A549 (cell line): ENCODE results near the gene OR52N2. TPM values are rescaled to one million over a fixed set of nuclear protein-coding genes. Genes with fewer than 3 reads are reported as not detected.

Source experiments
- CBX2 ChIP-seq: fragments of 200-600 bp; sonication (generic); IDR thresholded peaks from 2 replicates; pipeline ENCODE4 v1.6.1; 2016; ENCODE audit warnings: low read depth, mild to moderate bottlenecking, borderline replicate concordance
- ESRRA ChIP-seq: fragments of 150-350 bp; IDR thresholded peaks from 2 replicates; pipeline ENCODE4 v1.6.1; 2014; ENCODE audit warnings: mild to moderate bottlenecking, low read length, borderline replicate concordance
- HOXB5 ChIP-seq: fragments of 250-450 bp; sonication (Bioruptor Pico); IDR thresholded peaks from 2 replicates; pipeline ENCODE4 v1.5.0; 2020; ENCODE audit warnings: mild to moderate bottlenecking, moderate library complexity
- RNF2 ChIP-seq: fragments of 200-600 bp; sonication (generic); IDR thresholded peaks from 2 replicates; pipeline ENCODE4 v1.6.1; 2016; ENCODE audit warnings: low read depth, mild to moderate bottlenecking, antibody characterized with exemption, moderate library complexity, borderline replicate concordance
- TP53 ChIP-seq: fragments of 250-450 bp; sonication (Bioruptor Pico); IDR thresholded peaks from 2 replicates; pipeline ENCODE4 v1.5.0; 2021; ENCODE audit warnings: mild to moderate bottlenecking, moderate library complexity
- polyA plus RNA-seq, 4 experiments: library from polyadenylated mRNA; depleted of rRNA in 3 of 4; stranded (reverse); fragments of >200 nt; fragmentation: RNase III in 1 of 4; extraction: RNeasy Plus Mini Kit Qiagen cat#74134 plus additional on column Dnase treatment in 1 of 4; gene quantifications; 2 replicates in 3 of 4; 3 replicates in 1 of 4; pipeline ENCODE4 v1.2.3, GENCODE V29; 2011 to 2017
- TF ChIP-seq, protein P1 (sequence below): IDR thresholded peaks from 2 replicates; pipeline ENCODE4 v1.6.1; 2012; ENCODE audit warnings: low read depth, borderline replicate concordance

Gene OR52N2
- polyA plus RNA-seq, 2 of the 4 experiments (the other 2 are of a cell fraction): not detected

- TF ChIP-seq RNF2: no peak
- TF ChIP-seq HOXB5 (CRISPR knock-in tag): no peak
- TF ChIP-seq ESRRA: no peak
- TF ChIP-seq CBX2: no peak
- TF ChIP-seq, protein P1, sequence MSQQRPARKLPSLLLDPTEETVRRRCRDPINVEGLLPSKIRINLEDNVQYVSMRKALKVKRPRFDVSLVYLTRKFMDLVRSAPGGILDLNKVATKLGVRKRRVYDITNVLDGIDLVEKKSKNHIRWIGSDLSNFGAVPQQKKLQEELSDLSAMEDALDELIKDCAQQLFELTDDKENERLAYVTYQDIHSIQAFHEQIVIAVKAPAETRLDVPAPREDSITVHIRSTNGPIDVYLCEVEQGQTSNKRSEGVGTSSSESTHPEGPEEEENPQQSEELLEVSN: no peak
- TF ChIP-seq TP53: no peak
Observed at GRCh38 chr11:5865826-5866225, 57.1 kb downstream of the OR52N2 start (continued).

Other genes starting within 250 kb of the OR52N2 start
- gene OR52B6, start 228.0 kb upstream of the OR52N2 start, polyA plus RNA-seq (2011; rRNA removed): not detected in 2 replicates
- not detected in 3 replicates for gene OR52B6, start 228.0 kb upstream of the OR52N2 start, polyA plus RNA-seq (2017; fragmentation: RNase III; extraction: RNeasy Plus Mini Kit Qiagen cat#74134 plus additional on column Dnase treatment)
- gene TRIM6, start 212.3 kb upstream of the OR52N2 start, polyA plus RNA-seq (2011; rRNA removed): 44.1 and 52.8 TPM in 2 replicates
- 22.6 to 27.5 TPM (median 22.9 TPM) in 3 replicates for gene TRIM6, start 212.3 kb upstream of the OR52N2 start, polyA plus RNA-seq (2017; fragmentation: RNase III; extraction: RNeasy Plus Mini Kit Qiagen cat#74134 plus additional on column Dnase treatment)
- 11.7 and 15.2 TPM in 2 replicates for gene TRIM34, start 183.9 kb upstream of the OR52N2 start, polyA plus RNA-seq (2011; rRNA removed)
- 6.1 to 8.1 TPM (median 6.8 TPM) in 3 replicates for gene TRIM34, start 183.9 kb upstream of the OR52N2 start, polyA plus RNA-seq (2017; fragmentation: RNase III; extraction: RNeasy Plus Mini Kit Qiagen cat#74134 plus additional on column Dnase treatment)
- gene TRIM5, start 123.8 kb upstream of the OR52N2 start, polyA plus RNA-seq (2011; rRNA removed): 30.5 and 32.6 TPM in 2 replicates
- 19.6 to 22.8 TPM (median 21.9 TPM) in 3 replicates for gene TRIM5, start 123.8 kb upstream of the OR52N2 start, polyA plus RNA-seq (2017; fragmentation: RNase III; extraction: RNeasy Plus Mini Kit Qiagen cat#74134 plus additional on column Dnase treatment)
- 2.4 and 2.7 TPM in 2 replicates for gene TRIM22, start 119.1 kb upstream of the OR52N2 start, polyA plus RNA-seq (2011; rRNA removed)
- gene TRIM22, start 119.1 kb upstream of the OR52N2 start, polyA plus RNA-seq (2017; fragmentation: RNase III; extraction: RNeasy Plus Mini Kit Qiagen cat#74134 plus additional on column Dnase treatment): 1.2 to 1.5 TPM (median 1.4 TPM) in 3 replicates
- gene OR56B1, start 72.5 kb upstream of the OR52N2 start, polyA plus RNA-seq (2011; rRNA removed): not detected in 2 replicates
- gene OR56B1, start 72.5 kb upstream of the OR52N2 start, polyA plus RNA-seq (2017; fragmentation: RNase III; extraction: RNeasy Plus Mini Kit Qiagen cat#74134 plus additional on column Dnase treatment): not detected in 3 replicates
- not detected in 2 replicates for gene OR52N4, start 54.7 kb upstream of the OR52N2 start, polyA plus RNA-seq (2011; rRNA removed)
- gene OR52N4, start 54.7 kb upstream of the OR52N2 start, polyA plus RNA-seq (2017; fragmentation: RNase III; extraction: RNeasy Plus Mini Kit Qiagen cat#74134 plus additional on column Dnase treatment): not detected in 3 replicates
- gene OR52N5, start 25.6 kb upstream of the OR52N2 start, polyA plus RNA-seq (2011; rRNA removed): not detected in 2 replicates
- not detected in 3 replicates for gene OR52N5, start 25.6 kb upstream of the OR52N2 start, polyA plus RNA-seq (2017; fragmentation: RNase III; extraction: RNeasy Plus Mini Kit Qiagen cat#74134 plus additional on column Dnase treatment)
- not detected in 2 replicates for gene OR52N1, start 17.7 kb upstream of the OR52N2 start, polyA plus RNA-seq (2011; rRNA removed)
- not detected in 3 replicates for gene OR52N1, start 17.7 kb upstream of the OR52N2 start, polyA plus RNA-seq (2017; fragmentation: RNase III; extraction: RNeasy Plus Mini Kit Qiagen cat#74134 plus additional on column Dnase treatment)
- gene OR52E6, start 33.0 kb downstream of the OR52N2 start, polyA plus RNA-seq (2011; rRNA removed): not detected in 2 replicates
- not detected in 3 replicates for gene OR52E6, start 33.0 kb downstream of the OR52N2 start, polyA plus RNA-seq (2017; fragmentation: RNase III; extraction: RNeasy Plus Mini Kit Qiagen cat#74134 plus additional on column Dnase treatment)
- not detected in 2 replicates for gene OR52E8, start 48.8 kb downstream of the OR52N2 start, polyA plus RNA-seq (2011; rRNA removed)
- gene OR52E8, start 48.8 kb downstream of the OR52N2 start, polyA plus RNA-seq (2017; fragmentation: RNase III; extraction: RNeasy Plus Mini Kit Qiagen cat#74134 plus additional on column Dnase treatment): not detected in 3 replicates
- not detected in 2 replicates for gene OR52E4, start 71.7 kb downstream of the OR52N2 start, polyA plus RNA-seq (2011; rRNA removed)
- not detected in 3 replicates for gene OR52E4, start 71.7 kb downstream of the OR52N2 start, polyA plus RNA-seq (2017; fragmentation: RNase III; extraction: RNeasy Plus Mini Kit Qiagen cat#74134 plus additional on column Dnase treatment)
- not detected in 2 replicates for gene OR52E5, start 84.3 kb downstream of the OR52N2 start, polyA plus RNA-seq (2011; rRNA removed)
- gene OR52E5, start 84.3 kb downstream of the OR52N2 start, polyA plus RNA-seq (2017; fragmentation: RNase III; extraction: RNeasy Plus Mini Kit Qiagen cat#74134 plus additional on column Dnase treatment): not detected in 3 replicates
- gene OR56A3, start 133.3 kb downstream of the OR52N2 start, polyA plus RNA-seq (2011; rRNA removed): not detected in 2 replicates
- gene OR56A3, start 133.3 kb downstream of the OR52N2 start, polyA plus RNA-seq (2017; fragmentation: RNase III; extraction: RNeasy Plus Mini Kit Qiagen cat#74134 plus additional on column Dnase treatment): not detected in 3 replicates
- not detected in 2 replicates for gene OR56A5, start 159.6 kb downstream of the OR52N2 start, polyA plus RNA-seq (2011; rRNA removed)
- gene OR56A5, start 159.6 kb downstream of the OR52N2 start, polyA plus RNA-seq (2017; fragmentation: RNase III; extraction: RNeasy Plus Mini Kit Qiagen cat#74134 plus additional on column Dnase treatment): not detected in 3 replicates
- not detected in 2 replicates for gene OR52L1, start 178.1 kb downstream of the OR52N2 start, polyA plus RNA-seq (2011; rRNA removed)
- gene OR52L1, start 178.1 kb downstream of the OR52N2 start, polyA plus RNA-seq (2017; fragmentation: RNase III; extraction: RNeasy Plus Mini Kit Qiagen cat#74134 plus additional on column Dnase treatment): not detected in 3 replicates
- not detected in 2 replicates for gene OR56A4, start 198.0 kb downstream of the OR52N2 start, polyA plus RNA-seq (2011; rRNA removed)
- gene OR56A4, start 198.0 kb downstream of the OR52N2 start, polyA plus RNA-seq (2017; fragmentation: RNase III; extraction: RNeasy Plus Mini Kit Qiagen cat#74134 plus additional on column Dnase treatment): not detected in 3 replicates
- gene OR56A1, start 221.8 kb downstream of the OR52N2 start, polyA plus RNA-seq (2011; rRNA removed): not detected in 2 replicates
- not detected in 3 replicates for gene OR56A1, start 221.8 kb downstream of the OR52N2 start, polyA plus RNA-seq (2017; fragmentation: RNase III; extraction: RNeasy Plus Mini Kit Qiagen cat#74134 plus additional on column Dnase treatment)